Trophoblast cell (in vitro differentiated cells and primary cell): ENCODE data around the gene CELF4.

ENCODE experiments used
- DNase-seq, 2 donors: peaks; one replicate each; pipeline ENCODE4 v3.0.0-alpha.2; 2016
- H2AFZ ChIP-seq: 2 replicates; pipeline ENCODE4 v1.6.1; 2013; ENCODE audit warnings: low read length, moderate library complexity, mild to moderate bottlenecking; ENCODE audit not compliant: insufficient read depth, poor library complexity
- H2AK5ac ChIP-seq: 2 replicates; pipeline ENCODE4 v1.6.1; 2013; ENCODE audit warnings: mild to moderate bottlenecking, low read length
- H2BK120ac ChIP-seq: 2 replicates; pipeline ENCODE4 v1.6.1; 2013; ENCODE audit warnings: low read length, mild to moderate bottlenecking, moderate library complexity; ENCODE audit not compliant: insufficient read depth, poor library complexity
- H2BK12ac ChIP-seq: 2 replicates; pipeline ENCODE4 v1.6.1; 2013; ENCODE audit warnings: mild to moderate bottlenecking, low read length, moderate library complexity
- H2BK5ac ChIP-seq: 2 replicates; pipeline ENCODE4 v1.6.1; 2013; ENCODE audit warnings: low read length, low read depth, moderate library complexity, mild to moderate bottlenecking; ENCODE audit not compliant: poor library complexity
- H3K14ac ChIP-seq: 2 replicates; pipeline ENCODE4 v1.6.1; 2013; ENCODE audit warnings: mild to moderate bottlenecking, low read length
- H3K18ac ChIP-seq: 2 replicates; pipeline ENCODE4 v1.6.1; 2013; ENCODE audit warnings: mild to moderate bottlenecking, low read length
- H3K23ac ChIP-seq: 2 replicates; pipeline ENCODE4 v1.6.1; 2013; ENCODE audit warnings: low read length
- H3K27ac ChIP-seq: 2 replicates; pipeline ENCODE4 v1.5.1; 2013; ENCODE audit warnings: low read depth, mild to moderate bottlenecking, inconsistent platforms, low read length, moderate library complexity
- H3K27me3 ChIP-seq: 2 replicates; pipeline ENCODE4 v1.6.1; 2013; ENCODE audit warnings: inconsistent platforms, mild to moderate bottlenecking, low read length, moderate library complexity; ENCODE audit not compliant: insufficient read depth
- H3K36me3 ChIP-seq, 2 experiments: 1 replicate in 1 of 2; 2 replicates in 1 of 2; pipeline ENCODE4 v1.6.1; 2013; ENCODE audit warnings: low read length in 2 of 2, mild to moderate bottlenecking in 2 of 2, moderate library complexity in 1 of 2; ENCODE audit not compliant: insufficient read depth in 2 of 2, control insufficient read depth in 1 of 2
- H3K4ac ChIP-seq: 2 replicates; pipeline ENCODE4 v1.6.1; 2013; ENCODE audit warnings: low read depth, mild to moderate bottlenecking, low read length, moderate library complexity
- H3K4me1 ChIP-seq, 2 experiments: 1 replicate in 1 of 2; 2 replicates in 1 of 2; pipeline ENCODE4 v1.6.1; 2013; ENCODE audit warnings: low read length in 2 of 2, mild to moderate bottlenecking in 2 of 2, moderate library complexity in 1 of 2; ENCODE audit not compliant: insufficient read depth in 2 of 2, control insufficient read depth in 1 of 2
- H3K4me2 ChIP-seq: 2 replicates; pipeline ENCODE4 v1.6.1; 2013; ENCODE audit warnings: inconsistent platforms, mild to moderate bottlenecking, low read length, moderate library complexity
- H3K4me3 ChIP-seq: 2 replicates; pipeline ENCODE4 v1.5.1; 2013; ENCODE audit warnings: mild to moderate bottlenecking, low read depth, low read length, inconsistent platforms
- H3K79me1 ChIP-seq: one replicate; pipeline ENCODE4 v1.6.1; 2013; ENCODE audit warnings: low read length
- H3K79me2 ChIP-seq: 2 replicates; pipeline ENCODE4 v1.6.1; 2013; ENCODE audit warnings: low read length, mild to moderate bottlenecking; ENCODE audit not compliant: control insufficient read depth, insufficient read depth, poor library complexity
- H3K9ac ChIP-seq: 2 replicates; pipeline ENCODE4 v1.6.1; 2013; ENCODE audit warnings: mild to moderate bottlenecking, low read length
- H3K9me3 ChIP-seq: 2 replicates; pipeline ENCODE4 v1.6.1; 2013; ENCODE audit warnings: low read depth, mild to moderate bottlenecking, control low read depth, inconsistent platforms, low read length; ENCODE audit not compliant: insufficient read depth
- H4K12ac ChIP-seq: 2 replicates; pipeline ENCODE4 v1.6.1; 2013; ENCODE audit warnings: low read depth, mild to moderate bottlenecking, low read length, moderate library complexity
- H4K8ac ChIP-seq: 2 replicates; pipeline ENCODE4 v1.6.1; 2013; ENCODE audit warnings: low read depth, mild to moderate bottlenecking, low read length, moderate library complexity
- H4K91ac ChIP-seq: one replicate; pipeline ENCODE4 v1.6.1; 2013; ENCODE audit warnings: low read depth, mild to moderate bottlenecking, low read length, moderate library complexity
- WGBS: extraction: QIAGEN DNeasy Blood & Tissue Kit; methylation state at CpG from one replicate; pipeline ENCODE4 v1.1.7; 2013; ENCODE audit warnings: missing lambda C conversion rate; ENCODE audit not compliant: insufficient read length, insufficient coverage; ENCODE audit errors: extremely low coverage; 5-methylcytosine and 5-hydroxymethylcytosine counted together

Gene CELF4

GRCh38 chr18:37481491-37481890 lies 84.1 kb downstream of the CELF4 start:
- Histone ChIP-seq H3K79me2 (no peaks in the 10 kb centered on the region), H3K27me3 (peaks cover 21% of the 10 kb centered on the region), H3K36me3 (no peaks in the 10 kb centered on the region), H2BK5ac (no peak overlapping the region), H2AFZ (no peak overlapping the region), H2BK12ac (no peak overlapping the region), H3K27ac (no peak overlapping the region), H4K91ac (no peak overlapping the region), H3K4me1 (peaks cover 0 to 5% of the 10 kb centered on the region in 2 experiments), H3K4me2 (no peak overlapping the region), H4K12ac (no peak overlapping the region), H3K79me1 (no peaks in the 10 kb centered on the region), H3K18ac (no peak overlapping the region), H3K4me3 (no peak overlapping the region), H4K8ac (no peak overlapping the region), H3K9me3 (no peaks in the 10 kb centered on the region), H3K4ac (no peak overlapping the region), H3K14ac (no peak overlapping the region), H3K23ac (no peak overlapping the region), H2AK5ac (no peak overlapping the region), H2BK120ac (no peak overlapping the region), H3K9ac (no peak overlapping the region)
- no CpG with 5 or more reads among the region's 6 CpGs for WGBS
- no peak for DNase-seq

- H3K36me3 ChIP-seq = no peaks in the 10 kb centered on the region
- no peak overlapping the region for H4K91ac ChIP-seq
- H3K4me3 ChIP-seq = no peak overlapping the region
- peaks cover 18% of the 10 kb centered on the region for H3K27me3 ChIP-seq
- H2AK5ac ChIP-seq = no peak overlapping the region
- no peak overlapping the region for H3K27ac ChIP-seq
- H2BK5ac ChIP-seq = no peak overlapping the region
- no peaks in the 10 kb centered on the region for H3K9me3 ChIP-seq
- no peak overlapping the region for H3K14ac ChIP-seq
- no peak overlapping the region for H4K8ac ChIP-seq
- WGBS = no CpG with 5 or more reads among the region's 4 CpGs
- H3K18ac ChIP-seq = no peak overlapping the region
- H3K4me2 ChIP-seq = no peak overlapping the region
- peaks cover 0 to 5% of the 10 kb centered on the region in 2 experiments for H3K4me1 ChIP-seq
- no peak overlapping the region for H2BK12ac ChIP-seq
- no peak overlapping the region for H3K4ac ChIP-seq
- no peak overlapping the region for H2BK120ac ChIP-seq
- H3K23ac ChIP-seq = no peak overlapping the region
- H3K9ac ChIP-seq = no peak overlapping the region
- no peaks in the 10 kb centered on the region for H3K79me2 ChIP-seq
- DNase-seq = no peak
- no peak overlapping the region for H2AFZ ChIP-seq
- H4K12ac ChIP-seq = no peak overlapping the region
- H3K79me1 ChIP-seq = no peaks in the 10 kb centered on the region
Observed at GRCh38 chr18:37481072-37481471, 84.5 kb downstream of the CELF4 start.

- no peak overlapping the region for H2BK12ac ChIP-seq
- H3K18ac ChIP-seq = no peak overlapping the region
- H3K27me3 ChIP-seq = no peaks in the 10 kb centered on the region
- no peaks in the 10 kb centered on the region for H3K4me1 ChIP-seq
- no peak for DNase-seq
- no peaks in the 10 kb centered on the region for H3K79me1 ChIP-seq
- no peak overlapping the region for H3K14ac ChIP-seq
- H3K9me3 ChIP-seq = no peaks in the 10 kb centered on the region
- no CpG with 5 or more reads among the region's 22 CpGs for WGBS
- H4K8ac ChIP-seq = no peak overlapping the region
- H3K36me3 ChIP-seq = no peaks in the 10 kb centered on the region
- H2BK120ac ChIP-seq = no peak overlapping the region
- no peak overlapping the region for H3K9ac ChIP-seq
- H3K4me2 ChIP-seq = no peak overlapping the region
- H4K91ac ChIP-seq = no peak overlapping the region
- H2BK5ac ChIP-seq = no peak overlapping the region
- H3K4me3 ChIP-seq = no peak overlapping the region
- H3K23ac ChIP-seq = no peak overlapping the region
- no peak overlapping the region for H4K12ac ChIP-seq
- no peak overlapping the region for H3K4ac ChIP-seq
- H2AK5ac ChIP-seq = no peak overlapping the region
- no peak overlapping the region for H3K27ac ChIP-seq
- no peaks in the 10 kb centered on the region for H3K79me2 ChIP-seq
- no peak overlapping the region for H2AFZ ChIP-seq
Observed at GRCh38 chr18:37476611-37477295, 88.8 kb downstream of the CELF4 start.

- no peaks in the 10 kb centered on the region for H3K36me3 ChIP-seq
- no peak overlapping the region for H3K14ac ChIP-seq
- H3K4me3 ChIP-seq = no peak overlapping the region
- H4K91ac ChIP-seq = no peak overlapping the region
- no peaks in the 10 kb centered on the region for H3K4me1 ChIP-seq
- H4K8ac ChIP-seq = no peak overlapping the region
- H3K4ac ChIP-seq = no peak overlapping the region
- H2BK5ac ChIP-seq = no peak overlapping the region
- no peak overlapping the region for H2AFZ ChIP-seq
- no peak overlapping the region for H2BK120ac ChIP-seq
- no peaks in the 10 kb centered on the region for H3K27me3 ChIP-seq
- no peaks in the 10 kb centered on the region for H3K79me2 ChIP-seq
- no peaks in the 10 kb centered on the region for H3K79me1 ChIP-seq
- H2AK5ac ChIP-seq = no peak overlapping the region
- no peak overlapping the region for H3K4me2 ChIP-seq
- H3K23ac ChIP-seq = no peak overlapping the region
- no peak overlapping the region for H3K27ac ChIP-seq
- no CpG with 5 or more reads among the region's 6 CpGs for WGBS
- H3K18ac ChIP-seq = no peak overlapping the region
- no peak overlapping the region for H3K9ac ChIP-seq
- no peaks in the 10 kb centered on the region for H3K9me3 ChIP-seq
- H4K12ac ChIP-seq = no peak overlapping the region
- no peak overlapping the region for H2BK12ac ChIP-seq
- peak in 1 of 2 donors; percentile 46 for DNase-seq
Observed at GRCh38 chr18:37476182-37476581, 89.4 kb downstream of the CELF4 start.
